Activated naive CD4-positive, alpha-beta T cell treated with anti-CD3 and anti-CD28 coated beads, Interleukin-2, amount 50 U/mL, for 24 hours (primary cell): ENCODE results near the gene NFKB1.

ENCODE experiments used
- H3K27ac Mint-ChIP-seq: one replicate; pipeline ENCODE4 v1.8.0; 2021; ENCODE audit warnings: mild to moderate bottlenecking, mixed read lengths
- H3K27me3 Mint-ChIP-seq: one replicate; pipeline ENCODE4 v1.8.0; 2021; ENCODE audit warnings: mixed read lengths
- H3K36me3 Mint-ChIP-seq: one replicate; pipeline ENCODE4 v1.8.0; 2021; ENCODE audit warnings: mixed read lengths
- H3K4me1 Mint-ChIP-seq: one replicate; pipeline ENCODE4 v1.8.0; 2021; ENCODE audit warnings: mixed read lengths
- H3K4me3 Mint-ChIP-seq: one replicate; pipeline ENCODE4 v1.8.0; 2021; ENCODE audit warnings: mild to moderate bottlenecking, mixed read lengths
- H3K9me3 Mint-ChIP-seq: one replicate; pipeline ENCODE4 v1.8.0; 2021; ENCODE audit warnings: mixed read lengths

NFKB1 gene

DNA sequence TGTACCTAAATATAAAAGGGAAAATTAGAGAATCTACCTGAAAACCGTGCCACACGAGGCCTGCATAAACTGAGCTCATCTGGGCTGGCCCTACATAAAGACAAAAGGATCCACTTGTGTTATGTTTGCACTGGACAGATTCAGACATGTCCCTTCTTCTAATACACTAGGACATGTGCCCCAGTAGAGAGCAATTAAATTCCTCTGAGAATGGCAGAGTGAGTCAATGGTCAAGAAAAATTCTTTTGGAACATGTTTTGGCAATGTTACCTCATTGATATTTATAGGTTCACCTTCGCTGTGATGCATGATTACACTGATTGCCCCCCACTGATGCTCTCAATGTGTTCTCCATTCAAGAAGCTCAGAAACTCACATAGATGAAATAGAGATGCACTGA, 164.4 kb downstream of the NFKB1 start:
- peaks cover 26% of the 10 kb centered on the region for H3K36me3 Mint-ChIP-seq
- no peak overlapping the region for H3K4me3 Mint-ChIP-seq
- H3K9me3 Mint-ChIP-seq = no peaks in the 10 kb centered on the region
- H3K27me3 Mint-ChIP-seq = no peaks in the 10 kb centered on the region
- H3K4me1 Mint-ChIP-seq = no peaks in the 10 kb centered on the region
- no peak overlapping the region for H3K27ac Mint-ChIP-seq
